Measurements from ENCODE around the gene VAC14.
A peak's percentile ranks its signal among the peaks of the same experiment; 100 is the strongest.
"Not testable (repeated sequence)": the region's sequence is repeated elsewhere in the genome, so short reads cannot be mapped to it uniquely, and the experiment has no call there.

The VAC14 gene

GRCh38 chr16:70742967-70743366 is 58.0 kb downstream of the VAC14 start:
- not testable (repeated sequence) for DNase-seq

DNA sequence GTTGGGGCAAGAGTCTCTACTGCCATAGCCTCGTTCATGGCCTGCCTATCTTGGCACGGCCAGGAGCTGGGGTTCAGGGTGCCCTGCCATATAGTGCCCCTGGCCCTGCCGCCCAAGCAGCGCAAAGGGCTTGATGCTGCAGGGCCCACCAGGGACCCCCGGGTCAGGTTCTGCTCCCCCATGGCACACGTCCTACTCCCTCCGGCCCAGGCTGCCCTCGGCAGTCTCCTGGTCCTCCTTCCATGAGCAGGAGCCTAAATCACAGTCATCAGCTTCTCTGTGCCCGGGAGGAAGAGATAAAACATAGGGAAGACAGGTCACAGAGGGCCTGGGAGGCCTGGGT is 59.2 kb downstream of the VAC14 start:
- no peak for DNase-seq

DNA sequence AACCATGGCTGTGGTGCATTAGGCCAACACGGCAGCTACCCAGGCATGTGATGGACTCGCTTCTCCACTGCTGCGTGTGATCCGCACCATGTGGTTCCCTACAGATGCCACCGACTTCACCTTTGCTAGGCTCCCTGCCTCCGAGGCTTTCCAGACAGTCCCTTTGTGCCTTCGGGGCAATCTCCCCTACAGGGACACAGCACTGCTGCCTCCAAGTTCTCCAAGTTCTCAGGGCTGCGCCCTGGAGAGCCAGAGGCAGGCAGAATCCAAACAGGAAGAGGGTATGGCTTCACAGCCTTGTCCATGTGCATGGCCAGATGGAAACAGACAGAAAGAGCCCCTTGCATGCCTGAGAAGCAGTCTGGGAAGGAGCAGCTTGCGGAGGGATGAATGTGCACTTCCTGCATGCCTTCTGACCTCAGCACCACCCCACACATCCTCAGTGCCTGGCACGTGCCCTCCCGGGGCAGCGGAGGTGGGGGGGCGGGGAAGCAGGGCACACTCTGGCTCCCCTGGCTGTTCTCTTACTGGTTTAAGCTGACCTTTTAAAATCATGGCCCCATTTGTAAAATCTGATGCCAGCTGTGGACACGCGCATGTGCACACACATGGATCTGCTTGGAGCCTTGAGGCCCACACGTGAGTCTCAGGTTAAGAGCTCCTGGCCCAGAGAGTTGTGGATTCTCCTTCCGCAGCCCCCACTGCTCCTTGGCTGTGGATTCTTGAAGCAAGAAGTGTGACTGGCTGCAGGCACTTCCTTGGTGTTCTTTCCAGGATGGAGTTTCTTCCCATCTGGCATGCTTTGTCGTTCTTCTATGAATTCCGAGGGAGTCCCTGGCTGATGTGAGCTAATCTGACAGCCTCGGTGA is 59.8 kb downstream of the VAC14 start:
- DNase-seq = peak; percentile 75 to 84 (median 79)

GRCh38 chr16:70740174-70740913 is 60.6 kb downstream of the VAC14 start:
- no peak for DNase-seq

- DNase-seq = no peak
These were observed 61.6 kb downstream of the VAC14 start for GRCh38 chr16:70739389-70739788.

DNA sequence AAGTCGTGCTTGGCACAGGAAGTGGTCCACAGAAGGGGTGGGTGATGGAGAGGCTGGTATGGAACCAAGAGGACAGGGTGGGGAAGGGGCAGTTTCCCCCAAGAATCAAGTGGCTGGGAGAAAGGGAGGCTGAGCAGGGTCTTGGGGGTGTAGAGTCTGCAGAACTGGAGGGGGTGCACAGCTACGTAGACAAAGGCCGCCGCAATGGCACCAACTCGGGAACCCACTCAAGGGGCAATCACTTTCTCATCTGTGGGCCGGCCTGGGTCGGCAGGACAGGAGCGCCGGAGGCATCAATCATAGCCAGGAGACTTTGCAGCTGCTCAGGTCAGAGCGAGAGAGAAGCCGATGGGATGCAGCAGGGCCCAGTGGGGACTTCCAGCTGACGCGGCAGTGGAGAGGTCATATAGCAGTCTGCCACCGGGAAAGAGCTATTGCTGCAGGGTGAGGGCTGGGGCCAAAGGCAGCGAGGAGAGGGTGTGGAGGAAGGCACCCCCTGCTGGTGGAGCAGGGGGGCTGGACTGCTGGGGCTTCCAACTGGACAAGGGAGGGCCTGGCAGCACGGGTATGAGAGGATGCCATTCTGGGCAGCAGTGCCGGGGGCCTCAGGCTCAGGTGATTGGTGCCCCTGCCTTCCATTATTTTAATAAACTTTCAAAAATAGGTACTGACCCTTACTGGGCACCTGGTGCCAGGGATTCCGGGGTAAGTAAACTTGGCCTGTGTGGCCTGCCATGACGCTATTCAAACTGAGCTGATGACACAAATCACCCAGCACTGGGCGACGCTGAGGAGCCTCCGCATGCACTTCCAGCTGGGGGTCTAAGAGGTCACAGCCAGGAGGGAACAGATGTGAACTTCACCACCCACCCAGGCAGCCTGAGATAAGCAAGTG is 62.6 kb downstream of the VAC14 start:
- DNase-seq = peak; percentile 38 to 68 (median 54)

DNA sequence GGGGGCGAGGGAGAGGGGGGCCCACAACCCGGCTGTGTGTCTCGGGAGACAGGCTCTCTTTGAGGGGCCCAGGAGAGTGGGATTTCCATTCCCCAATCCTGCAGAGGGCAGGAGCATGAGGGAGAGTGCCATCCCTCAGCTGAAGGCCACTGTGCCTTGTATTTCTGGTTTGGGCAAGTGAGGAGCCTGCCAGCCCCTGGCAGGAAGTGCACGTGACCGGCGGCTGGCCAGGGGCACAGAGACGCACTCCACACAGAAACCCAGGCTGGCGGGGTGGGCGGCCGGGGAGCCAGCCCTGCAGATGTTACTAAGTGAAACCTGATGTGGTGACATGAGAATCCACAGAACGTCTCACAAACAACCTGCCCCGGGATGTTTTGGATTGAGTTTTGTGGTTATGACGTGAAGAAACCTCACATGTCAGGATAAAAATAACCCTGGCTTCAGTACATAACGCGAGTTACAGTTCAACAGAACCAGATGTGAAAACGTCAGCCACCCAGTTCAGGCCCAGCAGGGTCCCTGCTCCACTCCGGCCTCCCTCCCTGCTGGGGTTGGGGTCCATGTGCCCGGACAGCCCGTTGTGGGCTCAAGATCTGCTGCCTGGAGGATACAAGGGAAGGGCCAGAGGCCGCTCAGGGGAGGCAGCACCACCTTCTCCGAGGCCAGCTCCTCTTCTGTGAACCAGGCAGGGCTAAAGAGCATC is 63.4 kb downstream of the VAC14 start:
- peak; percentile 70 to 83 (median 80) for DNase-seq

GRCh38 chr16:70736465-70737376 is 64.2 kb downstream of the VAC14 start:
- no peak for DNase-seq

DNA sequence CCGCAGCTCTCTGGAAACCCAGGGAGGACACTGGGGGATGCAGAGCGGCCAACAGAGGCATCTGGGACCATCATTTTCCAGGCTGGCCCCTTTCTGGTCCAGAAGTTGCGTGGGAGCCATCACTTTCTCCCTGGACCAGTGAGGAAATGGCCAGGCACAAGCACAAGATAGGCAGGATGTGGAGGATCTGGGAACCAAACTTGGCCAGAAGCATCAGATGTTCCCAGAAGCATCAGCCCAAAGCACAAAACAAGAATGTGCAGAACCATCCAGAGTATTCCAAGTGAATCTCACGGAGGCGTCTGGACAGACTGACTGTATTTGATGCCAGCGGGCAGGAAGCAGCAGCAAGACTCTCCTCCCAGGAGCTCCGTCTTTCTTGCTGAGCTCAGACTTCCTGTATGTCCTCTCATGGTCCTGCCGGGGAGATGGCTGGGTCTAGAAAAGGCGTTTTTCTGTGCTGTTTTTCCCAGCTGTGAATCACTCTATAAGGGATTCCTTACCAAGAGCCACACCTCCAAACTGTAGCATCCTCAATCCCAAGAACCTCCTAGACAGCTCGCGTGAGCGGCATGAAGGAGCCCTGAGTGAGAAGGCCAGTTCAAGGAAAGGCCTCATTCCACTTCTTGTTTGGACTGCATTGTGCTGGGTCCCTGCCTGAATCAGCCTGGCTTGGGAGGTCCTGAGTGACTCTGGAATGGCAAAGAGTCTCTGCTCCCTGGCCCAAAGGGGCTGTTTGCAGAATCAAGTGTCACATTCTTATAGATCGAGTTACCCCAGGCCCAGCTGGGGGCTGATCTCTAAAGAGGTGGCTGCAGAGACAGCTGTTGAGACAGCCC is 65.6 kb downstream of the VAC14 start:
- no peak for DNase-seq

- no peak for DNase-seq
These were observed 66.3 kb downstream of the VAC14 start for GRCh38 chr16:70734522-70735095.

DNA sequence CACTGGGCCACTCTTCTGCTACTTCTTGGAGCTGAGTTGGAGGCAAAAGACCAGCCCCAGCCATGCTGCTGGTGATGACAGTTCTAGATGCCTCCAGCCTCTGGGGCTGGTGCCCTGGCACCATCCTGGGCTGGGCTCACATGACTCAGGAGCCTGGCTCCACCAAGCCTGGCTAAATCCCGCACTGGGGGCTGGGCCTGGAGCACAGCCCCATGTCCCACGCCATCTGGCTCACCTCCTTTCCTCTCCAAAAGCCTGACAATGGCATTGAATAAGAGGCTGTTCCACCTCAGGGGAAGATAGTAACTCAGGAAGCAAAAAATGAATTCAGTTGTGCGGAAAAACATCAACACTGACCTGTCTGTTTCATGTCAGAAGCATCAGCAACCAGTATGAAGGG is 70.0 kb downstream of the VAC14 start:
- DNase-seq = no peak

- no peak for DNase-seq
These were observed 70.9 kb downstream of the VAC14 start for GRCh38 chr16:70730031-70730430.

DNA sequence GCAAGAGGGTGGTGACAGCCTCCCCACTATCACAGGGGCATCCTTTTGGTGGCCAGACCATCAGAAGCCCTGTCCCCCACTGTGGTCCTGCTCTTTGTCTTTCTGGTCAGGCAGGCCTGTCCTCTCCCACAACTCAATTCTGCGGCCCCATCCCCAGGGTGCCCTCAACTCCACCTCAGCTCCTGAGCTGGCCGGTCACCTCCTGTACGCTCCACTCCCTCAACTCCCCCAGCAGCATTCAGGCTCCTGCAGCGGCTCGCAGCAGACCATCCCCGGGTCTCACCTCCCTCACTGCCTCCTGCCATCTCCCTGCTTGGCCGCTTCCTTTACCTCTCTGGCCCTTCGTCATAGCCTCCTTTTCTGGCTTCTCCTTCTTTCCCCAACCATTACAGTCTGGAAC is 71.7 kb downstream of the VAC14 start:
- DNase-seq = no peak

DNA sequence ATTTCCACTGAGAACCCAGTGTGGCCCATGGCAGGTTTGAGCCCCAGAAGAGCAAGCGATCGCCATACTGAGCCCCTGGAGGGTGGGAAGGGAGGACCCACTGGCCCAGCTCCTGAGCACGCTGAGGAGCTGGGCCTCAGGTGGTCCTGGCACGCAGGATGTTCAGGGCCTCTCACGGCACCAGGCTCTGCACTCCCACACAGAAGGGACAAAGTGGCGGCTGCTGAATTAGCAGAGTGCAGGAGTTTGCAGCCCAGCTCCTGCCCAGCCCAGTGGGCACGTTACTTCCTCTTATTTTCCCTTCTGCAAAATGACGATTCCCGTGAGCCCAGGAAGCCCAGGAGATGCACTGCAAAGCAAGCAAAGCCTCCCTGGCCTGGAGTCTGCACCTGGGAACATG is 72.8 kb downstream of the VAC14 start:
- peak; percentile 43 to 72 (median 66) for DNase-seq

DNA sequence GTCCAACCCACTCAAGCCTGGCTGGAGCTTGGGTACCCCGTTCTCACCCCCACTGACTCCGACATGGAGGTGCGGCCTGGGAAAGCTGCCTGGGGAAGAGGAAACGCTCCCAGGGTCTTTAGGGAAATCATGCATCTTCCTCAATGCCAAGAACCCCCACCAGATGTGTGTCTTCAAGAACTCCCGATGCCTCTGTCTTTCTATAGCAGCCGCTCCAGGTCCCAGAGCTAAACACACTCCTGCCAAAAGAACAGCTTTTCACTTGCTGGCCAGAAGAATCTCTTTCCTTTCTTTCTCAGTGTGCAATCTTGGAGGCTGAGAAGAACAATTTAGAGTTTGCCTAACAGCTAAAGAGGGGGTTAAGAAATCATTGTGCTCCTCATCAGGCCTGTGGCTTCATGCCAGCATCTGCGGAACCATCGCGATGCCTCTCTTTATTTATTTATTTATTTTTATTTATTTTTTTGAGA is 74.0 kb downstream of the VAC14 start:
- DNase-seq = no peak

DNA sequence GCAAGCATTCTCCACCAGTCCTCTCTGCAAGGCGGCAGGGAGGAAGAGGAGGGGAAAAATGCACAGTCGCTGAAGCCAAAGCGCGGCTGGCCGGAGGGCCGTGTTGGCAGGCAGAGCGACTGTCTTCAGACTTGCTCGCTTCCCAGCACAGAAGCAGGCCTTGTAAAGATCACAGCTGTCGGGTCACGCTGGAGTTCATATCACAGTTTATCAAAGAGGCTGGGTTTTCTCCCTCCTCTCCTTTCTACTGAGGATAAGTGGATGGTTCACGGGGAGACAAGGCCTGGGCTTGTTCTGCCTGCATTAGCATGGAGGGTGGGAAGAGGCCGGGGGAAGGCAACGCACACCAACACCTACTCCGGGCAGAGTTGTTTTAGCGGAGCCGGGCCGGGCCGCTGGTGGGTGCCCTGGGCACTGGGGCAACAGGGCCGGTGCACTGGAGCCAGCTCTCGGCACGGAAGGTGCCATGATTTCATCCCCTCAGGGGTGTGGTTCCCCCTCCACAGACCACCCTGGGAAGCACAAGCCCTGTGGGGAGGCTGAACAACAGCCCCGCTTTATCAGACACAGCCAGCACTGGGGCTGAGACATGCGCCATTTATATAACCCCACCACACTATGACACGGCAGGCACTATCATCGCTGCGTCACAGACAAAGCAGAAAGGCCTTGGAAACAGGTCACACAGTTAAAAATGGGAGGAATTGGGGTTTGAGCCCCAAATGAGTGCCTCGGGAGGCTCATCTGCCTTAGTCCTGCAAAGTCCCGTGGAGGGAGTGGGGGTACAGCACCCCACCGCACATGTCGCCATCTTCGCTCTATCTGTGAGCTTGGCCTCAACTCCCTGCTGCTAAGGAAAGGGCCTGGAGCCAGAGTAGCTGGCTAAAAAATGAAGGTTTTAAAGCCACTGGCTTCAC is 74.8 kb downstream of the VAC14 start:
- no peak for DNase-seq

- DNase-seq = peak; percentile 6 to 48 (median 41)
These were observed 75.7 kb downstream of the VAC14 start for GRCh38 chr16:70725024-70725911.
